Glomerular visceral epithelial cell (primary cell): ENCODE measurements around the gene CHN2.

Experiments used
- DNase-seq: peaks from one replicate; pipeline ENCODE4 v3.0.0-alpha.2; 2016; ENCODE audit errors: extremely low spot score

The CHN2 gene

DNA sequence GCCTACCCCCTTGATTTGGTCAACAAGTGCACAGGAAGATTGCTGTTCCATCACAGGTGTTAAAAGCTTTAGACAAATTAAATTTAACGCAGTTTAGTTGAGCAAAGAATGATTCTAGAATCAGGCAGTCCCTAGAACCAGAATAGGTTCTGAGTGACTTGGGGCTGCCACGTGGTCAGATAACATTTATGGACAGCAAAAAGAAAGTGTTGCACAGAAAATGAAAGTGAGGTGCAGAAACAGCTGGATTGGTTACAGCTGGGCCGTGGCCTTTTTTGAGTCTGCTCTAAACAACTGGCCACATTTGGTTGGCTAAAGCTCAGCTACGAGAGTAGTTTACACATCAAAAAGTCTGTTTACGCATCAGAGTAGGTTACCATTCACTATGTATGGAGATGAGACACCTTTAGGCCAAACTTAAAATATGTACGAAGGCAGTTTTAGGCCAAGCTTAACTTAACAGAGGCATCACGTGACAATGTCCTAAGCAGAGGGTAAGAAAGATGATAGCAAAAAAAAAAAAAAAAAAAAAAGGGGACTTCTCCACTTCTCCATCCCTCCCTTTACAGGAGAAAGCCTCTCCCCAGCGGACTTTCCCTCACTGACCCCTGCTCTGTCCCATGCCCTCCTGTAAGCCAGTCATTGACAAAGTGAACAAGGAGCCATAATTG, 235.8 kb downstream of the CHN2 start:
- DNase-seq, result no peak

DNA sequence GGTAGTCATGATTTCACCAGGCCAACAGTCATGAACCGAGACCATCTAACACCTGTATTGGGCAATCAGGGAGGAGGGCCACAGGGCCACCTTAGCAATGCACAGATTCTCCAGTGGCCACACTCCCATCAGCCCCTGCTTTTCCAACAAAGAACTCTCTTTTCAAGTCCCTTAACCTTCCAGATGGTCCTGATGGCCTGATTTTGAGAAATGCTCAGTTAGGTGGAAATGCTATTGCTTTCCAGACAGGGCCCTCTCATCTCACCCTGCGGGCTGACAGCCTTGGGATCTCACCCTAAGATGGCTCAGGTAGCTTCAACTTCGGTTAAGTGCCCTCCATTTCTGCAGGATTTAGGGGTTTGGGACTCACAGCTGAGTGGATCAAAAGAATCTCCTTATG, 237.1 kb downstream of the CHN2 start:
- no peak for DNase-seq

DNA sequence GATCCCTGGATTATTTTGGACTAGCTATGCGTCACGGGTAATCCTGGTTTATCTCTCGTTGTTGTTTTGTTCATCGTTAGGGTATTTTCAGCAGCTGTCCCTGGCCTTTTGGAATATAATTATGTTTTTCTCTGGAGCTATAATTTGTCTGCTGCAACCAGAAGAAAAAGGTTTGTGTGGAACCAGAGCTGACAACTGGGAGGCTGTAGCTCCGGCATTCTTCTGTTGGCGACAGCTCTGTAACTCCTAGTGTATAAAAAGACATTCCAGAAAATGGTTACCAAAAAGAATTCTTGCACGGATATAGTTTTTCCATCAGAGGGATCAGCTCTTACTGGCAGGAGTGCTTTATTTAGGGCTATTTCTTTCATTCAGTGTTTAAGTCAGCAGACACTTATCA, 238.1 kb downstream of the CHN2 start:
- DNase-seq, result no peak

DNA sequence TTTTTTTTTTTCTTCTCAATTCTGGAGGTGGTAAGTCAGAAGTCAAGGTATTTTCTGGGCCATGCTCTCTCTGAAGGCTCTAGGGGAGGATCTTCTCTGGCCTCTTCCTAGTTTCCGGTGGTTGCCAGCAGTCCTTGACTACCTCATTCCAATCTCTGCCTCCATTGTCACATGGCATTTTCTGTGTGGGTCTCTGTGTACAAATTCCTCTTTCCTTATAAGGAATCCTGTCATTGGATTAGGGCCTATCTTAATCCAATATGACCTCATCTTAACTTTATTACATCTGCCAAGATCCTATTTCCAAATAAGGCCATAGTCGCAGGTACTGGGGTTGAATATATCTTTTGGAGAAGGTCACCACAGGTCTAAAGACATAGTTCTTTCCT, 239.8 kb downstream of the CHN2 start:
- DNase-seq, result no peak

DNA sequence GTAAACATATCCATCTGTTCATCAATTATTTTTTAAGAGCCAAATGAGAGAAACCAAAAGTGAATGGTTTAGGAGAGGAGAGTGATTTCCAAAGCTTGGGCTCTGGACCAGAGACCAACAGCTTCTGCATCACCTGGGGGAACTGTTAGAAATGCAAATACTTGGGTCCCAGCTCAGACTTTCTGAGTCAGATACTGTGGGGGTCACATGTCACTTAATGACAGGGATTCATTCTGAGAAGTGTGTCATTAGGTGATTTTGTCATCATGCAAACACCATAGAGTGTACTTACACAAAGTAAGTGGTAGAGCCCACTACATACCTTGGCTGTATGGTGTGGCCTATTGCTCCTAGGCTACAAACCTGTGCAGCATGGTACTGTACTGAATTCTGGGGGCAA, 240.6 kb downstream of the CHN2 start:
- DNase-seq, result no peak

DNA sequence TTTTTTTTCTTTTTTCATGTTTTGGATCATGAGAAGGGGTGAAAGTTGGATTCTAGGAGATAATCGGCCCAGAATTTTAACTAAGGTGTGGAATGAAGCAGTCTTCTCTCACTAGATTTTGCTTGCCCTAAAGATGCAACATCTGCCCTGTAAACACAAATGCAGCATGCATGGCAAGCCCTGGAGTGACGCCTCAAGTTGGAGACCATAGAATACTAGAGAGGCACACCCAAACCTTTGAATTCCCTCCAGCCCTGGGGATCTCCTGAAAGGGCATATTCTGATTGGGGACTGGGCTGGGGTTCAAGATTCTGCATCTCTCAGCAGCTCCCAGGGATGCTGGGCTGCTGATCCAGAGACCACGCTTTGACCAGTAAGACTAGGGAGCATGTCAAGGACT, 241.3 kb downstream of the CHN2 start:
- DNase-seq, result no peak

DNA sequence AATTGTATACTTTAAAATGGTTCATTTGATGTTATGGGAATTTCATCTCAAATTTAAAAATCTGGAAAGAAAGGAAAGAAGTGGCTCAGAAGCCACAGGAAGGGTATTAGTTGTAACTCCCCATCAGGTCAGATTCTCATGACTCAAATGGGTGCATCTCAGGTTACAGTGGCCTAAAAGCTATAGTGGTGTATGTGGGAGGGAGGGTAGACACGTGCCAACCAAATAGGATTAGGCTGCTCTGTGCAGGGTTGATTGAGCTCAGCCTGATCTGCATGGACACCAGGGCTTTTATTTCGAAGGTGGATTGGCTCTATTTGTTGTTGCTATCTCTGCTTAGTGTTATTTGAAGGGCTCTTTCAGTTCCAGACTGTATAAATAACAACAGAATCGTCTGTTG, 247.6 kb downstream of the CHN2 start:
- DNase-seq, result no peak

DNA sequence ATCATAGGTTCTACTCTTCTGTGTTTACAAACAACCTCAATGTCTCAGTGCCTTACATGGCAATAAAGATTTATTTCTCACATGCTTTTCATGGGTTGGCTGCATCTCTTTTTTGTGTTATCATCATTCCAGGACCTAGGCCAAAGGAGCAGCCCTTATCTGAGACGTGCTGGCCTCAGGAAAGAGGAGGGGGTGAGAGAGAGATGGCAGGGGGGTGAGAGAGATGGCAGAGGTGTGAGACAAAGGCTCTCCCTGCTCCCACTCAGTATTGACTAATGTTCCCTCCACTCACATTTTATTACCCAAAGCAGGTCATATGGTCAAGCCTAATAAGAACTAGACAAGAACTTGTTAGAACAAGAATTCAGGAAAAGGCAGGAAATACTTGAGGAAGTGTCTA, 249.0 kb downstream of the CHN2 start:
- no peak for DNase-seq

DNA sequence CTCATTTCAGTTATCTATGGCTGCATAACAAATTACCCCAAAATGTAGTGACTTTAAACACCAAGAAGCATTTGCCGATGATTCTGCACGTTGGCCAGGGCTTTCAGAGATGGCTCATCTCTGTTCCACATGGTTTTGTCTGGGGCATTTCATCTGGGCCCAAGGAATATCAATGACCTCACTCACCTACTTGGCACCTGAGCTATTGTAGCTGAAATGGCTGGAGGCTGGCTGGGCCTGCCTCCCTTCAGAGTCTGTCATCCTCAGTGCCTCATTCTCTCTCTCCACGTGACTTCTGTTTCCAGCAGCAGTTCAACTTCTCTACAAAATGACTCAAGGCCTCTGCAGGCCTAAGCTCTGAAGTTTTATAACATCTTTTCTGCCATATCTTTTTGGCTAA, 249.7 kb downstream of the CHN2 start:
- DNase-seq, result no peak

DNA sequence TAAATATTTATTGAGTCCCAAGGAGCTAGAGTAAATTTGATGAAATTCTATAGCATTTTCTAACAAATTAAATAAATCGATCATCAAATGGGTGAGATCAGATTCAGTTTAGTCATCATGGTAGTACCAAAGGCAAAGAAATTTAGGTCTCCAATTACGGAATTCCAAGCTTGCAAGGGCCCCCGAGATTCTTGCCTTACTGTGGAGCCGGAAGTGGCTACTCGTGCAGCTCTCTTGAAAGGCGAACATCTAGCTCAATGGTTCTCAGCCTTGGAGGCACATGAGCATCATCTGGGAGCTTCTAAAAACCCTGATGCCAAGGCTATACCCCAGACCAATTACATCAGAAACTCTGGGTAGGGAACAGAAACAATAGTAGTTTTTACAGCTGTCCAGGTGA, 251.2 kb downstream of the CHN2 start:
- DNase-seq, result no peak

DNA sequence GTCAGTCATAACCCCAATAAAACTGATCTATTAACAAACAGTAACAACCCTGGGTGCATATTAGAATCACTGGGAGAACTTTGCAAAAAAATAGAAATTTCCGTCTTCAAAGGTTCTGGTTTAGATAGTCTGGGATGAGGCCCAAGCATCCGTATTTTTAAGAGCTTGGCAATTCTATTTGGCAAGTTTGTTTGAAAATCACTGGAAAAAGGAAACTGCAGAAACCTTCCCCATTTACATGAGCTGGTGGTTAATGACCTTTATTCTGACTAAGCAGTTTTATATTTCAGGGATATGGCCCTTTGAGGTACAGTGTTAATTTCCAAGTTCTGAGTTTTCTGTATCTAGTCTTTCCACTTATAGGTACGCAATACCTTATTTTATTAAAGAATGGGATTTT, 253.3 kb downstream of the CHN2 start:
- no peak for DNase-seq

DNA sequence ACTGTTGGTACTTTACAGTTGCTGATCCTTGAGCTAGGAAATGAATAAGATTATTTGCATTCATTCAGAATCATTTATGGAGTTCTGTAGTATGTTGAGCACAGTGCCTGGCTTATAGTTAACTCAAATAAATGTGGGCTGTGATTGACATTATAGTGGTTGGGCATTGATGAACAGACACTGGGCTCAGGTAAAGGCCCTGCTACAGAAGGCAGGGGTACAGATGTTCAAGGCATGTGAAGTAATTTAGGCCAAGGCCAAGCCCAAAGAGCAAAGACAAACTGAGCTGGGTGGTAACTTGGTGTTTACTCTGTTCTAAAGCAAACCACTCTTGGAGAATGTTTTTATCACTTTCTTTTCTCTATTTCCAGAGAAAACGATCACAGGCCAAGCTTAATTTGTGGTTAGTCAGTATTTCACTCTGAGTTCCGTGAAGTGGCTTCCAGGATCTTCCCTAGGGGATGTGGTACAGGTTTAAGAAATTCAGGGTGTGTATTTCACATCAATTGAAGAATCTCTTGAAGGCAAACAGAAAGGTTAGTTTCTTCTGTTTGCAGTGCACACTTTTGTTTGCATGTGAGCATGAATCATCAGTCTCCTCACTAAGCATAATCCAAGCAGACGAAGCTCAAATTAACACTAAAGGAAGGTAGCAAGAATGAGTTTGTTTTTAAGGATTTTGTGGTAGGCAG, 255.1 kb downstream of the CHN2 start:
- DNase-seq, result no peak

DNA sequence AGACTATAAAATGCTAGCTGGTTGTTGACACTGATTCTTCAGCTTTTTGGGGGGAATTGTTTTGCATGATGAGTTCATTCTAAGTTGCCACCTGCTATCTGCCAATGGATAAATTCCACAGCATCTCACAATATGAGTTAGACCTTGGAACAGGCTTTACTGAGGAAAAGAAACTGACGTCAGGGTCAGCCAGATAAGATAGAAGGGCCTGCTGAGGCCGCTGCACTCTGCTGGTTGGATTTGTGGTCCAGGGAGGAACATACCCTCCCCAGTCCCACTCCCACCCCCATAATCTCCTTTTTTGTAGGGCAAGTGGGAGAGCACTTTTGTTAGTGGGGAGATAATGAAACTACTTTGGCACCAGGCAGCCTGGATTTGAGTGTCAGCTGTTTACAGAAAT, 258.4 kb downstream of the CHN2 start:
- no peak for DNase-seq

DNA sequence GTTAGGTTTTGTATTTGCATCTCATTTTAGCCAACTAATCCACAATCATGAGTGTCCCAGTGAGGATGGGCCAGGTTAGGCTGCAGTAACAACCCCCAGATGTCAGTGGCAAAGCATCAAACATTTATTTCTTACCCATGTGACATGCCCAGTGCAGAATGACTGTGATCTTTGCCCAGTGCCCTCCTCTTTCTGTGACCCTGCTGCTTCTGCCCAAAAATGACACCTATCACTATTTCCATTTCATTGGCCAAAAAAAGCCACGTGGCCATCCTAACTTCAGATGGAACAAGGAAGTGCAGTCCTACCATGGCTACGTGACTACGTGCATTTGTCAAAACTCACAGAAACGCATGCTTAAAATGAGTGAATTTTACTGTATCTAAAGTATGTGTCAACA, 259.9 kb downstream of the CHN2 start:
- DNase-seq, result no peak

DNA sequence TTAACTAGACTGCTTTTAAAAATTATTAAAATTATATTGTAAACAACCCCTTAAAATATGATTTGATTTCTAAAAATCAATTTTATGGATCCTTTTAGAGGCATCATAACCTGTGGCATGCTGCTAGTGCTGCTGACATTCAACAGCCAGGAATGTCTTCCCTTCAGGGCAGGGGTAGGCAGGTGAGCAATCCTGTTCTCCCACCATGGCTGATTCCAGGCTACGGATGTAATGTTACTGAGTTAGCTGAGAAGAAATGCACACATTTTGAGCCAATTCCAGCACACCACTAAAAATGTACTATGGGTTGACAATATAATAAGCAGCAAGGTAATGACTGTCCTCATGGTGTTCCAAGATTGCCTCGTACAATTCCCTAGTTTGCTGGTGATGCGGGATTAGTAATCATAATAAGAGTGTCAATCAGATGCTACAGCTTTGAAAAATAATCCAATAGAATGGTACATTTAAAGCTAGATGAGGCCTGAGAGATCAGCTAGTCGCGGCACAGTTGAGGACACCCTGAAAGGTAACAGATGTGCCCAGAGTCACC, 260.4 kb downstream of the CHN2 start:
- DNase-seq, result no peak

DNA sequence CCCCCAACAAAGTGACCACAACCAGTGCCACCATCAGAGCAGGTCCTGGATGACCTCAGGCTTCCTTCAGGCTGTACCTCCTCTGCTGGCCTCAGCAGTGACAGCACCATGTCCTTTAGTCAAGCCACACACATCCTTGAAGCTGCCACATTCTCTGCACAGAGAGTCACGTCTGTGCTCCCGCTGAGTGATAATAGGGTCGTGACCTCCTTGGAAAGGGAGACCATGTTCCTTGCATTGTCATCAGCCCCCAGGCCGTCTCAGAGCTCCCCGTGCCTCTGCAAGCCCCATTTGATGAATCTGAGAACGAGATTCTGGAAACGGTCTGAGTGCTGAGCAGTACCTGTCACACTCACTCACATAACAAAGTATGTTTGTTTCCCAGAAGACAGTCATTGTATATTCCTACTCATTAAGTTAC, 262.6 kb downstream of the CHN2 start:
- no peak for DNase-seq

DNA sequence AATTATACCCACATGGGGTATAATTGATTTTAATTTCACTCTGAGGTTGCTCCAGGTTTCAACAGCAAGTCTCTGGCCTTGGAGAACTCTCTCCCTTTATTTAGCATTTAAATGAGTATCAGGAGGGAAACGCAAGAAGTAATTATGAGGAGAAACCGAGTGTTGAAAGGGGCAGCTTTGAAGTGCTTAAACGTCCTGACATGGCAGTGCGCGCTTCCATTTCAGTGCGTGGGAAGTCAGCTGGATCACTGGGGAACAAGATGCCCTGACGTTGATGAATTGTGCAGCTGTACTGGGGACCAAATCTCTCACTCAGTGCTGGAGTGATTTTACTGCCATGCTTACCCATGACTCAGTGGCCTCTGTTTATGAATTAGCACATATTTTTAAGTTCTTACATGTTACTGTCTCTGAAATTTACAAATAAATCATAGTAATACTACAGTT, 263.0 kb downstream of the CHN2 start:
- no peak for DNase-seq

DNA sequence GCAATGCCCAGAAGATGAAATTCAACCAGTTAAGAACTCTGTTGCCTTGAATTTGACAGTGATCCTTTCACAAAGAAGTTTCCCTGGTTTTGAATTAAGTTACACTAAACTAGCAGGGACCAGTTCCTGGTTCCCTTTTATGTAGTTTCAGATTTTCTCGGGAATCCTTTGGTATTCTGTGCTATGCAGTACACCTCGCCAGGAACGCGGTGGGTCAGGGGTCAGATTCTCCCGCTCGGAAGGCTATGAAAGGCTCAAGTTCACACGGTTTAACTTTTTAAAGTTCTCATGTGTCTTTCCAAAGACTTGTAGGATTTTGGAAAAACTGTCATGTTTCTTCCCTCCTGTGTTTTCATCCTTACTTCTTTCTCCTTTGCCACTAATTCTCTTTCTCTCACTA, 264.4 kb downstream of the CHN2 start:
- no peak for DNase-seq

DNA sequence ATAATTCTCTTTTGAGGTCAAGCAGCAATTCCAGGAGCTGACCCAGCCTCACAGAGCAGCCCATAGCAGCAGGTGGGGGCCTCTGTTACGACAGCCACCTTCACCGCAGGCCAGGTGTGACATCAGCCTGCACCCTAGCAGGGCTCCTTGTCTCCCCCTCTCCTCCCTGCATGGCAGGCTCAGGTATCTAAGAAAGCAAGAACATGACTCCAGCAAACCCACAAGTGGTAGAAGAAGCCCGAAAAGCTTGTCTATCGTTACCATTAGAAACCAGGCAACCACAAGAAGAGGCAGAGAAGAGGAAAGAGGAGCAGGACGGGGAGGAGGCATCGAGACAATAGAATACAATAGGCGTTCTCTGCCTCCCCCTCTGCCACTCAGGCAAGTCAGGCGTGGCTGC, 265.0 kb downstream of the CHN2 start:
- DNase-seq, result no peak

DNA sequence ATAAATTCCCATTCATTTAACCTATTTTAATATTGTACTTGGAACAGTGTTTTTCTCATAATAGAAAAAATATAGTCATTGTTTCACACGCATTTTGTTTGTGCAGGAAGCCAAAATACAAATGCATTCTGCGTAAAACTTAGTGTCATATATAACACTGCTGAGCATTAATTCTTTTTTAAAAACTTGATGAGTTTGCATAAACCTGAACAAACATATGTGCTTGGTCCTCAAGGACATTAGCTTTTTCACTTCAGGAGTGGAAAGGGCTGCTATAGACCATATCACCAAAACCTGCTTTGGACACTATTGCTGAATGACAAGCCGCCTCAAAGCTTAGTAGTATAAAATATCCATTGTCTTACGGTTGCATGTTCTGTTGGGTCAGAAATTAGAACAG, 267.4 kb downstream of the CHN2 start:
- DNase-seq, result no peak

DNA sequence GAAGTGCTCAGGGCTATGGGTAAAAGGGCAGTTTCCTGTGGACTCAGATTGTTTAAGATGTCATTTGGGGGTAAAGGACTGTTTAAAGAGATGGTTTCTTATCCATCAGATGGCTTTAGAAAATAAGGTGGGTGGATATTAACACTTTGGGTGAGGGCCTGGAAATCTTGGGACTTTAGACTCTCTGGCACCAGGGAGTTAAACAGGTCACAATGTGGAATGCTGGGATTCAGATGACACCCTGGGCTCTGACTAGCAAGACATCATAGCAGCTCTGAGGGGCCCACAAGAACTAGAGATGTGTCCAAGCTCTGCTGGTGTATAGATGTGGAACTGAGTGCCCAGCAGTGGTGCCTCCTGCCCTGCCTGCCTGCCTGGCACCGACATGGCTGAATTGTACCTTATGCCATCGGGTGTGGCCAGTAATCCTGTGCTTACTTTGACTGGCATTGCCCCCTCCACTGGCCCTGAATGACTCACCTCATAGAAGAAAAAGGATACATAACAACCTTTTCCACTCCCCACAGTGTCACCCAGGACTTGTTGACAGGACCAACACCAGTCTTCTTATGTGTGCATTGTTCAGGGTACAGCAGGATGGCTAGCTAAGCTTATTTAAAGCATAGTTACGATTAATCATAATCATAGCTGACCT, 269.1 kb downstream of the CHN2 start:
- no peak for DNase-seq

DNA sequence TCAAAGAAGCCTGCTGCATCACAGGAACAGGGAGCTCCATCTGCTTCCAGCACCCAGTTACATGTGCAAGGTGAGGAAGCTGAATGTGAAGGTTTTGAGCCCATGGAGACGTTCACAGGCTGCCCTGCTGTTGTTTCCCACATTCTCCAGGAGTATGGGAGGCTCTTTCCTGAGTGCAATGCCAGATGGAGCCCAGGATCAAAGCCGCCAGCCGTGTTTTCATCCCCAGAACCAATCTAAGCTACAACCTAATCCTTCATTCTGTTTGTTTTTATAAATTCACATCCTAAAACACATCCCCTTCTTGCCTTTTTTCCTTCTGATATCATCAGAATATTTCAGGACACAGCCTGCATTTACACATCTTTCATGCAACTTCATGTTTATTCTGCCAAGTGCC, 270.2 kb downstream of the CHN2 start:
- no peak for DNase-seq
